ENCODE results near the gene CAPN5. TPM values are rescaled to one million over a fixed set of nuclear protein-coding genes. Genes with fewer than 3 reads are reported as not detected.

The CAPN5 gene
- polyA plus RNA-seq, 3 donors from 2014 or later = 1.6 to 18.8 (median 6.1) TPM

GRCh38 chr11:77074205-77074604 lies 7.4 kb downstream of the CAPN5 start:
- Mint-ChIP-seq H3K9me3 (no peaks in the 10 kb centered on the region), H3K4me3 (peak overlapping the region in 3 of 5 donors; percentile 38 to 77 (median 69)), H3K27me3 (ENCODE audit: low read depth in 3 of 3) (peaks cover 2 to 14% (median 9%) of the 10 kb centered on the region in 3 donors), H3K27ac (peak overlapping the region in 2 of 6 donors; percentile 34 to 46), H3K36me3 (no peaks in the 10 kb centered on the region), H3K4me1 (peaks cover 60 to 85% of the 10 kb centered on the region in 2 donors)
- DNase-seq = no peak

GRCh38 chr11:77074626-77075221 lies 8.0 kb downstream of the CAPN5 start:
- H3K27ac Mint-ChIP-seq = no peak overlapping the region
- no peaks in the 10 kb centered on the region for H3K36me3 Mint-ChIP-seq
- H3K9me3 Mint-ChIP-seq = no peaks in the 10 kb centered on the region
- no peak for DNase-seq
- peaks cover 2 to 13% (median 9%) of the 10 kb centered on the region in 3 donors for H3K27me3 Mint-ChIP-seq (ENCODE audit: low read depth in 3 of 3)
- H3K4me1 Mint-ChIP-seq = peaks cover 64 to 87% of the 10 kb centered on the region in 2 donors
- H3K4me3 Mint-ChIP-seq = peak overlapping the region in 3 of 5 donors; percentile 20 to 77 (median 32)

GRCh38 chr11:77075425-77075905 lies 8.7 kb downstream of the CAPN5 start:
- H3K27me3 Mint-ChIP-seq (ENCODE audit: low read depth in 3 of 3) = peaks cover 2 to 13% (median 9%) of the 10 kb centered on the region in 3 donors
- peak overlapping the region in 4 of 5 donors; percentile 10 to 65 (median 30) for H3K4me3 Mint-ChIP-seq
- peaks cover 70 to 87% of the 10 kb centered on the region in 2 donors for H3K4me1 Mint-ChIP-seq
- DNase-seq = no peak
- H3K27ac Mint-ChIP-seq = peak overlapping the region in 2 of 6 donors; percentile 40 to 69
- no peaks in the 10 kb centered on the region for H3K36me3 Mint-ChIP-seq
- H3K9me3 Mint-ChIP-seq = no peaks in the 10 kb centered on the region

- H3K27ac Mint-ChIP-seq = peak overlapping the region; percentile 70 to 89 (median 74)
- no peaks in the 10 kb centered on the region for H3K36me3 Mint-ChIP-seq
- peaks cover 0 to 7% (median 6%) of the 10 kb centered on the region in 3 donors for H3K27me3 Mint-ChIP-seq (ENCODE audit: low read depth in 3 of 3)
- peak in 1 of 3 donors; percentile 15 for DNase-seq
- peaks cover 56 to 85% of the 10 kb centered on the region in 2 donors for H3K4me1 Mint-ChIP-seq
- H3K4me3 Mint-ChIP-seq = peak overlapping the region; percentile 11 to 63 (median 42)
- H3K9me3 Mint-ChIP-seq = peaks cover 0 to 2% (median 0%) of the 10 kb centered on the region in 6 donors
Measured at GRCh38 chr11:77079666-77080065, 12.9 kb downstream of the CAPN5 start.

- no peak for DNase-seq
- H3K27ac Mint-ChIP-seq = peak overlapping the region in 3 of 6 donors; percentile 22 to 73 (median 23)
Measured at GRCh38 chr11:77080643-77081210, 14.0 kb downstream of the CAPN5 start.

GRCh38 chr11:77081381-77081851 lies 14.6 kb downstream of the CAPN5 start:
- Mint-ChIP-seq H3K27ac (peak overlapping the region in 3 of 6 donors; percentile 53 to 96 (median 96)), H3K27me3 (ENCODE audit: low read depth in 3 of 3) (peaks cover 0 to 5% (median 4%) of the 10 kb centered on the region in 3 donors), H3K4me3 (peak overlapping the region in 3 of 5 donors; percentile 12 to 88 (median 54)), H3K4me1 (peaks cover 45 to 68% of the 10 kb centered on the region in 2 donors), H3K9me3 (peaks cover 0 to 2% (median 0%) of the 10 kb centered on the region in 6 donors), H3K36me3 (no peaks in the 10 kb centered on the region)
- DNase-seq = no peak

More at GRCh38 chr11:77080643-77081210, 14.0 kb downstream of the CAPN5 start:
- H3K36me3 Mint-ChIP-seq = no peaks in the 10 kb centered on the region
- peaks cover 0 to 7% (median 6%) of the 10 kb centered on the region in 3 donors for H3K27me3 Mint-ChIP-seq (ENCODE audit: low read depth in 3 of 3)
- H3K9me3 Mint-ChIP-seq = peaks cover 0 to 2% (median 0%) of the 10 kb centered on the region in 6 donors
- peak overlapping the region in 2 of 5 donors; percentile 55 to 88 for H3K4me3 Mint-ChIP-seq
- peaks cover 52 to 75% of the 10 kb centered on the region in 2 donors for H3K4me1 Mint-ChIP-seq

- Mint-ChIP-seq H3K27ac (peak overlapping the region; percentile 92 to 97 (median 95)), H3K9me3 (peaks cover 0 to 2% (median 0%) of the 10 kb centered on the region in 6 donors), H3K4me1 (peaks cover 41 to 66% of the 10 kb centered on the region in 2 donors), H3K36me3 (no peaks in the 10 kb centered on the region), H3K27me3 (ENCODE audit: low read depth in 3 of 3) (peaks cover 0 to 4% (median 3%) of the 10 kb centered on the region in 3 donors), H3K4me3 (peak overlapping the region; percentile 71 to 92 (median 88))
- no peak for DNase-seq
Measured at GRCh38 chr11:77081976-77082836, 15.4 kb downstream of the CAPN5 start.

GRCh38 chr11:77082838-77083565 lies 16.2 kb downstream of the CAPN5 start:
- Mint-ChIP-seq H3K27ac (peak overlapping the region; percentile 92 to 97 (median 95)), H3K4me3 (peak overlapping the region; percentile 71 to 92 (median 88)), H3K4me1 (peaks cover 41 to 66% of the 10 kb centered on the region in 2 donors), H3K27me3 (ENCODE audit: low read depth in 3 of 3) (peaks cover 0 to 4% (median 3%) of the 10 kb centered on the region in 3 donors), H3K36me3 (no peaks in the 10 kb centered on the region), H3K9me3 (peaks cover 0 to 2% (median 0%) of the 10 kb centered on the region in 6 donors)
- DNase-seq = peak; percentile 56 to 58 (median 57)

GRCh38 chr11:77083566-77084245 lies 16.9 kb downstream of the CAPN5 start:
- Mint-ChIP-seq H3K27ac (peak overlapping the region in 4 of 6 donors; percentile 76 to 97 (median 94)), H3K4me3 (peak overlapping the region in 3 of 5 donors; percentile 44 to 90 (median 88)), H3K36me3 (no peaks in the 10 kb centered on the region), H3K4me1 (peaks cover 41 to 62% of the 10 kb centered on the region in 2 donors), H3K9me3 (peaks cover 0 to 2% (median 0%) of the 10 kb centered on the region in 6 donors), H3K27me3 (ENCODE audit: low read depth in 3 of 3) (peaks cover 0 to 3% (median 2%) of the 10 kb centered on the region in 3 donors)
- DNase-seq = no peak

- Mint-ChIP-seq H3K36me3 (no peaks in the 10 kb centered on the region), H3K27ac (peak overlapping the region in 1 of 6 donors; percentile 50), H3K4me3 (no peak overlapping the region), H3K4me1 (peaks cover 32 to 54% of the 10 kb centered on the region in 2 donors), H3K9me3 (peaks cover 0 to 2% (median 0%) of the 10 kb centered on the region in 6 donors), H3K27me3 (ENCODE audit: low read depth in 3 of 3) (peaks cover 0 to 2% (median 2%) of the 10 kb centered on the region in 3 donors)
- no peak for DNase-seq
Measured at GRCh38 chr11:77084581-77085191, 17.9 kb downstream of the CAPN5 start.

GRCh38 chr11:77085652-77086051 lies 18.9 kb downstream of the CAPN5 start:
- H3K4me3 Mint-ChIP-seq = no peak overlapping the region
- H3K36me3 Mint-ChIP-seq = no peaks in the 10 kb centered on the region
- peaks cover 22 to 44% of the 10 kb centered on the region in 2 donors for H3K4me1 Mint-ChIP-seq
- H3K27ac Mint-ChIP-seq = no peak overlapping the region
- H3K9me3 Mint-ChIP-seq = peaks cover 0 to 2% (median 0%) of the 10 kb centered on the region in 6 donors
- no peak for DNase-seq
- peaks cover 0 to 2% (median 2%) of the 10 kb centered on the region in 3 donors for H3K27me3 Mint-ChIP-seq (ENCODE audit: low read depth in 3 of 3)

All from immature natural killer cell (primary cell).